MV-4-11 (cell line): ENCODE results near the gene PARP3.
A peak's percentile ranks its signal among the peaks of the same experiment; 100 is the strongest.

Source experiments
- DNase-seq: peaks from one replicate; lab custom pipeline; 2025; lab: John Stamatoyannopoulos, UW

Gene PARP3

GRCh38 chr3:51966922-51967383, 24.8 kb downstream of the PARP3 start:
- no peak for DNase-seq

GRCh38 chr3:51967384-51968169, 25.4 kb downstream of the PARP3 start, which contains the start of gene PCBP4:
PCBP4 (minus strand) TSS chr3:51967454; CDS start chr3:51961240, 6,214 bp downstream.
- no peak for DNase-seq

- no peak for DNase-seq
Observed at GRCh38 chr3:51968170-51968775, 26.1 kb downstream of the PARP3 start.

- no peak for DNase-seq
Observed at GRCh38 chr3:51968883-51969678, 26.9 kb downstream of the PARP3 start.

- no peak for DNase-seq
Observed at GRCh38 chr3:51969841-51970240, 27.7 kb downstream of the PARP3 start.

GRCh38 chr3:51970606-51971300, 28.6 kb downstream of the PARP3 start:
- DNase-seq, result no peak

- no peak for DNase-seq
Observed at GRCh38 chr3:51971350-51971749, 29.2 kb downstream of the PARP3 start.

- peak; percentile 26 for DNase-seq
Observed at GRCh38 chr3:51974277-51974962, 32.3 kb downstream of the PARP3 start.

- peak; percentile 50 for DNase-seq
Observed at GRCh38 chr3:51974963-51975851, 33.0 kb downstream of the PARP3 start, which contains the start of gene ABHD14A. ABHD14A (plus strand) TSS chr3:51975064; CDS start chr3:51975136, 72 bp downstream.

GRCh38 chr3:51975852-51976549, 33.8 kb downstream of the PARP3 start:
- peak; percentile 59 for DNase-seq

- no peak for DNase-seq
Observed at GRCh38 chr3:51977446-51978142, 35.4 kb downstream of the PARP3 start.

GRCh38 chr3:51978143-51978502, 36.0 kb downstream of the PARP3 start:
- DNase-seq, result no peak

GRCh38 chr3:51980253-51980652, 38.1 kb downstream of the PARP3 start:
- DNase-seq, result no peak

- DNase-seq, result peak; percentile 62
Observed at GRCh38 chr3:51982352-51982837, 40.2 kb downstream of the PARP3 start.

- peak; percentile 82 for DNase-seq
Observed at GRCh38 chr3:51982838-51983577, 40.8 kb downstream of the PARP3 start, which contains the start of gene ACY1. ACY1 (plus strand) TSS chr3:51983535; CDS start chr3:51984065, 530 bp downstream.

GRCh38 chr3:51983578-51984268, 41.6 kb downstream of the PARP3 start:
- peak; percentile 22 for DNase-seq

GRCh38 chr3:51984269-51984647, 42.1 kb downstream of the PARP3 start:
- no peak for DNase-seq
